GM23338 (cell line): Measurements from ENCODE around the gene LY6G6D. TPM values are rescaled to one million over a fixed set of nuclear protein-coding genes. Genes with fewer than 3 reads are reported as not detected.
A peak's percentile ranks its signal among the peaks of the same experiment; 100 is the strongest.

Experiments
- ATAC-seq: fragments of 200-7000 bp; cut with Tn5 transposase; 3 replicates; pipeline ENCODE4 v1.9.1; 2020
- DNase-seq: peaks from one replicate; pipeline ENCODE4 v3.0.0-alpha.2; 2015; ENCODE audit warnings: low spot score
- H2AFZ ChIP-seq: fragments of 200-600 bp; sonication (generic); 2 replicates; pipeline ENCODE4 v1.8.0; 2016; ENCODE audit warnings: antibody characterized with exemption, mild to moderate bottlenecking, moderate library complexity
- H3F3A ChIP-seq: fragments of 200-600 bp; sonication (generic); replicated peaks from 2 replicates; pipeline ENCODE4 v1.8.0; 2017; ENCODE audit warnings: antibody characterized with exemption, mixed run types, low read depth
- H3K27ac ChIP-seq: fragments of 200-600 bp; sonication (generic); 2 replicates; pipeline ENCODE4 v1.6.1; 2016; ENCODE audit warnings: low read depth
- H3K27me3 ChIP-seq: fragments of 200-600 bp; sonication (generic); 2 replicates; pipeline ENCODE4 v1.8.0; 2016; ENCODE audit warnings: mild to moderate bottlenecking, mixed run types, moderate library complexity; ENCODE audit not compliant: insufficient read depth
- H3K36me3 ChIP-seq: fragments of 200-600 bp; sonication (generic); 2 replicates; pipeline ENCODE4 v1.8.0; 2016; ENCODE audit warnings: mild to moderate bottlenecking; ENCODE audit not compliant: insufficient read depth
- H3K4me1 ChIP-seq: fragments of 200-600 bp; sonication (generic); 2 replicates; pipeline ENCODE4 v1.8.0; 2016; ENCODE audit warnings: mild to moderate bottlenecking, moderate library complexity; ENCODE audit not compliant: insufficient read depth
- H3K4me2 ChIP-seq: fragments of 200-600 bp; sonication (generic); 2 replicates; pipeline ENCODE4 v1.7.1; 2017; ENCODE audit warnings: mixed run types
- H3K4me3 ChIP-seq: fragments of 200-600 bp; sonication (generic); 2 replicates; pipeline ENCODE4 v1.6.1; 2016; ENCODE audit warnings: mixed run types
- H3K79me2 ChIP-seq: fragments of 200-600 bp; sonication (generic); replicated peaks from 2 replicates; pipeline ENCODE4 v1.8.0; 2017; ENCODE audit warnings: mild to moderate bottlenecking; ENCODE audit not compliant: insufficient read depth
- H3K9me2 ChIP-seq: fragments of 200-600 bp; sonication (generic); 2 replicates; pipeline ENCODE4 v1.8.0; 2017; ENCODE audit not compliant: insufficient read depth
- H4K20me1 ChIP-seq: fragments of 200-600 bp; sonication (generic); replicated peaks from 2 replicates; pipeline ENCODE4 v1.8.0; 2017; ENCODE audit warnings: mild to moderate bottlenecking; ENCODE audit not compliant: insufficient read depth
- H3K27ac Mint-ChIP-seq: 2 replicates; pipeline ENCODE4 v1.8.0; 2020; ENCODE audit warnings: inconsistent platforms, mild to moderate bottlenecking, moderate library complexity, mixed read lengths
- H3K27me3 Mint-ChIP-seq: 3 replicates; pipeline ENCODE4 v1.8.0; 2022; ENCODE audit warnings: low read depth, mild to moderate bottlenecking, moderate library complexity, mixed read lengths, inconsistent platforms; ENCODE audit not compliant: insufficient read depth, poor library complexity
- H3K36me3 Mint-ChIP-seq: 3 replicates; pipeline ENCODE4 v1.8.0; 2021; ENCODE audit warnings: low read depth, mild to moderate bottlenecking, inconsistent platforms, moderate library complexity, mixed read lengths
- H3K4me1 Mint-ChIP-seq: 3 replicates; pipeline ENCODE4 v1.8.0; 2020; ENCODE audit warnings: mild to moderate bottlenecking, inconsistent platforms, mixed read lengths
- H3K4me3 Mint-ChIP-seq: 3 replicates; pipeline ENCODE4 v1.8.0; 2021; ENCODE audit warnings: moderate library complexity, mild to moderate bottlenecking, inconsistent platforms, mixed read lengths
- H3K9me3 Mint-ChIP-seq: 3 replicates; pipeline ENCODE4 v1.8.0; 2020; ENCODE audit warnings: moderate library complexity, mild to moderate bottlenecking, inconsistent platforms, mixed read lengths
- CREB1 ChIP-seq: fragments of 250-450 bp; sonication (Bioruptor Pico); IDR thresholded peaks from 2 replicates; pipeline ENCODE4 v1.5.0; 2020; ENCODE audit warnings: low read depth, mild to moderate bottlenecking, moderate library complexity
- EZH2 ChIP-seq: fragments of 200-600 bp; sonication (generic); IDR thresholded peaks from one replicate; pipeline ENCODE4 v1.8.0; 2017; ENCODE audit warnings: antibody characterized with exemption, mild to moderate bottlenecking, low read depth; ENCODE audit not compliant: unreplicated experiment
- EZH2phosphoT487 ChIP-seq: fragments of 200-600 bp; sonication (generic); IDR thresholded peaks from one replicate; pipeline ENCODE4 v1.8.1; 2018; ENCODE audit warnings: antibody characterized with exemption; ENCODE audit not compliant: unreplicated experiment
- JUNB ChIP-seq: IDR thresholded peaks from one replicate; pipeline ENCODE4 v1.6.1; 2016; ENCODE audit warnings: antibody characterized with exemption; ENCODE audit not compliant: unreplicated experiment
- NANOG ChIP-seq: IDR thresholded peaks from 2 replicates; pipeline ENCODE4 v1.6.1; 2016; ENCODE audit warnings: antibody characterized with exemption, borderline replicate concordance
- POLR2AphosphoS5 ChIP-seq: IDR thresholded peaks from 2 replicates; pipeline ENCODE4 v1.6.1; 2016; ENCODE audit warnings: antibody characterized with exemption, low read depth
- STAT1 ChIP-seq: IDR thresholded peaks from one replicate; pipeline ENCODE4 v1.6.1; 2016; ENCODE audit warnings: antibody characterized with exemption; ENCODE audit not compliant: unreplicated experiment
- ZNF114 ChIP-seq: fragments of 250-450 bp; sonication (Bioruptor Pico); IDR thresholded peaks from 2 replicates; pipeline ENCODE4 v1.5.0; 2020; ENCODE audit warnings: mild to moderate bottlenecking, moderate library complexity
- ZNF331 ChIP-seq: fragments of 250-450 bp; sonication (Bioruptor Pico); IDR thresholded peaks from 2 replicates; pipeline ENCODE4 v1.5.0; 2020; ENCODE audit warnings: low read depth, mild to moderate bottlenecking, moderate library complexity
- polyA plus RNA-seq: library from polyadenylated mRNA; unstranded; fragments of >200 nt; fragmentation: Nextera tagmentation; extraction: Ambion mirVana; gene quantifications from 2 replicates; pipeline ENCODE4 v1.2.1, GENCODE V29; 2016
- total RNA-seq: library from RNA; depleted of rRNA; stranded (reverse); fragments of >200 nt; shearing (Covaris generic); gene quantifications from 2 replicates; pipeline ENCODE4 v1.2.3, GENCODE V29; 2014
- TF ChIP-seq, protein P1 (sequence below), 2 experiments: fragments of 200-600 bp in 1 of 2; sonication (generic) in 1 of 2; conservative IDR thresholded peaks; 2 replicates each; pipeline versions ENCODE4 v1.5.1 to v1.6.1; 2016 to 2017; ENCODE audit warnings: antibody characterized with exemption in 2 of 2, low read depth in 2 of 2, mild to moderate bottlenecking in 2 of 2, moderate library complexity in 1 of 2
- TF ChIP-seq, protein P2 (sequence below): fragments of 250-450 bp; sonication (Bioruptor Pico); IDR thresholded peaks from 2 replicates; pipeline ENCODE4 v1.5.0; 2020; ENCODE audit warnings: mild to moderate bottlenecking, moderate library complexity
- TF ChIP-seq, protein P3 (sequence below): IDR thresholded peaks from one replicate; pipeline ENCODE4 v1.6.1; 2018; ENCODE audit warnings: antibody characterized with exemption; ENCODE audit not compliant: unreplicated experiment
- TF ChIP-seq, protein P4 (sequence below): IDR thresholded peaks from 2 replicates; pipeline ENCODE4 v1.6.1; 2016; ENCODE audit warnings: antibody characterized with exemption

LY6G6D gene
- total and polyA plus RNA-seq, 2 experiments from 2014 or later = not detected

DNA sequence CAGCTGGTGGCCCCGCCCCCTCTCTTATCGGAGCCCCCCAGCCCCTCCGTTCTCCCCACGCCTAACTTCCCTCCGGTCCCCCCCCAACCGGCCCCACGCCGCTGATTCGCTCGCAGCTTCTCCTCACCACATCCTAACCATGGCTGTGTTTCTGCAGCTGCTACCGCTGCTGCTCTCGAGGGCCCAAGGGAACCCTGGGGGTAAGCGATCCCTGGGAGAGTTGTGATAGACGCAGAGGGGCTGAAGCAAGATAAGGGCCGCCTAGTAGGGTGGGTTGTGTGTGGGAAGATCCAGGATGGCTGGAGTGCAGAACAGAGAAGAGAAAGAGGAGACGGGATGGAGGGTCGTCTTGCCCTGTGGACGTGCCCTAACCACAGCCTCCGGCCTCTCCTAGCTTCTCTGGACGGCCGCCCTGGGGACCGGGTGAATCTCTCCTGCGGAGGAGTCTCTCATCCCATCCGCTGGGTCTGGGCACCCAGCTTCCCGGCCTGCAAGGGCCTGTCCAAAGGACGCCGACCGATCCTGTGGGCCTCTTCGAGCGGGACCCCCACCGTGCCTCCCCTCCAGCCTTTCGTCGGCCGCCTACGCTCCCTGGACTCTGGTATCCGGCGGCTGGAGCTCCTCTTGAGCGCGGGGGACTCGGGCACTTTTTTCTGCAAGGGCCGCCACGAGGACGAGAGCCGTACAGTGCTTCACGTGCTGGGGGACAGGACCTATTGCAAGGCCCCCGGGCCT lies 8.3 kb downstream of the LY6G6D start, which contains the start of gene MPIG6B:
Gene MPIG6B (plus strand): TSS at position 129 of the 735 bp plus-strand sequence. CDS start 11 bp downstream, at position 140.
- Histone ChIP-seq H3K9me2 (no peaks in the 10 kb centered on the region), H3F3A (no peaks in the 10 kb centered on the region), H3K4me2 (no peak within 1 kb of the TSS), H3K4me3 (no peak within 1 kb of the TSS), H3K36me3 (no peaks in the 10 kb centered on the region), H3K79me2 (no peaks in the 10 kb centered on the region), H2AFZ (no peak within 1 kb of the TSS), H3K27me3 (peaks cover 2% of the 10 kb centered on the region; the same call in 1 of the 2 replicates), H3K27ac (no peak within 1 kb of the TSS), H4K20me1 (no peaks in the 10 kb centered on the region), H3K4me1 (peaks cover 5% of the 10 kb centered on the region)
- DNase-seq (peak; percentile 29), ATAC-seq (no peak; the same call in 1 of the 3 replicates)
- H3K27ac Mint-ChIP-seq = no peak within 1 kb of the TSS
- H3K9me3 Mint-ChIP-seq = no peaks in the 10 kb centered on the region; the same call in 2 of the 3 replicates
- peaks cover 8% of the 10 kb centered on the region for H3K4me1 Mint-ChIP-seq
- TF ChIP-seq, protein P1, sequence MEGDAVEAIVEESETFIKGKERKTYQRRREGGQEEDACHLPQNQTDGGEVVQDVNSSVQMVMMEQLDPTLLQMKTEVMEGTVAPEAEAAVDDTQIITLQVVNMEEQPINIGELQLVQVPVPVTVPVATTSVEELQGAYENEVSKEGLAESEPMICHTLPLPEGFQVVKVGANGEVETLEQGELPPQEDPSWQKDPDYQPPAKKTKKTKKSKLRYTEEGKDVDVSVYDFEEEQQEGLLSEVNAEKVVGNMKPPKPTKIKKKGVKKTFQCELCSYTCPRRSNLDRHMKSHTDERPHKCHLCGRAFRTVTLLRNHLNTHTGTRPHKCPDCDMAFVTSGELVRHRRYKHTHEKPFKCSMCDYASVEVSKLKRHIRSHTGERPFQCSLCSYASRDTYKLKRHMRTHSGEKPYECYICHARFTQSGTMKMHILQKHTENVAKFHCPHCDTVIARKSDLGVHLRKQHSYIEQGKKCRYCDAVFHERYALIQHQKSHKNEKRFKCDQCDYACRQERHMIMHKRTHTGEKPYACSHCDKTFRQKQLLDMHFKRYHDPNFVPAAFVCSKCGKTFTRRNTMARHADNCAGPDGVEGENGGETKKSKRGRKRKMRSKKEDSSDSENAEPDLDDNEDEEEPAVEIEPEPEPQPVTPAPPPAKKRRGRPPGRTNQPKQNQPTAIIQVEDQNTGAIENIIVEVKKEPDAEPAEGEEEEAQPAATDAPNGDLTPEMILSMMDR (conservative IDR thresholded peaks at IDR 0.05; ENCODE audit: low read depth in 2 of 2) = no peak
- TF ChIP-seq EZH2 = no peak
- TF ChIP-seq STAT1 = no peak
- TF ChIP-seq POLR2AphosphoS5 = no peak
- TF ChIP-seq CREB1 (CRISPR knock-in tag) = no peak
- no peak for TF ChIP-seq ZNF331 (CRISPR knock-in tag)
- TF ChIP-seq, protein P2, sequence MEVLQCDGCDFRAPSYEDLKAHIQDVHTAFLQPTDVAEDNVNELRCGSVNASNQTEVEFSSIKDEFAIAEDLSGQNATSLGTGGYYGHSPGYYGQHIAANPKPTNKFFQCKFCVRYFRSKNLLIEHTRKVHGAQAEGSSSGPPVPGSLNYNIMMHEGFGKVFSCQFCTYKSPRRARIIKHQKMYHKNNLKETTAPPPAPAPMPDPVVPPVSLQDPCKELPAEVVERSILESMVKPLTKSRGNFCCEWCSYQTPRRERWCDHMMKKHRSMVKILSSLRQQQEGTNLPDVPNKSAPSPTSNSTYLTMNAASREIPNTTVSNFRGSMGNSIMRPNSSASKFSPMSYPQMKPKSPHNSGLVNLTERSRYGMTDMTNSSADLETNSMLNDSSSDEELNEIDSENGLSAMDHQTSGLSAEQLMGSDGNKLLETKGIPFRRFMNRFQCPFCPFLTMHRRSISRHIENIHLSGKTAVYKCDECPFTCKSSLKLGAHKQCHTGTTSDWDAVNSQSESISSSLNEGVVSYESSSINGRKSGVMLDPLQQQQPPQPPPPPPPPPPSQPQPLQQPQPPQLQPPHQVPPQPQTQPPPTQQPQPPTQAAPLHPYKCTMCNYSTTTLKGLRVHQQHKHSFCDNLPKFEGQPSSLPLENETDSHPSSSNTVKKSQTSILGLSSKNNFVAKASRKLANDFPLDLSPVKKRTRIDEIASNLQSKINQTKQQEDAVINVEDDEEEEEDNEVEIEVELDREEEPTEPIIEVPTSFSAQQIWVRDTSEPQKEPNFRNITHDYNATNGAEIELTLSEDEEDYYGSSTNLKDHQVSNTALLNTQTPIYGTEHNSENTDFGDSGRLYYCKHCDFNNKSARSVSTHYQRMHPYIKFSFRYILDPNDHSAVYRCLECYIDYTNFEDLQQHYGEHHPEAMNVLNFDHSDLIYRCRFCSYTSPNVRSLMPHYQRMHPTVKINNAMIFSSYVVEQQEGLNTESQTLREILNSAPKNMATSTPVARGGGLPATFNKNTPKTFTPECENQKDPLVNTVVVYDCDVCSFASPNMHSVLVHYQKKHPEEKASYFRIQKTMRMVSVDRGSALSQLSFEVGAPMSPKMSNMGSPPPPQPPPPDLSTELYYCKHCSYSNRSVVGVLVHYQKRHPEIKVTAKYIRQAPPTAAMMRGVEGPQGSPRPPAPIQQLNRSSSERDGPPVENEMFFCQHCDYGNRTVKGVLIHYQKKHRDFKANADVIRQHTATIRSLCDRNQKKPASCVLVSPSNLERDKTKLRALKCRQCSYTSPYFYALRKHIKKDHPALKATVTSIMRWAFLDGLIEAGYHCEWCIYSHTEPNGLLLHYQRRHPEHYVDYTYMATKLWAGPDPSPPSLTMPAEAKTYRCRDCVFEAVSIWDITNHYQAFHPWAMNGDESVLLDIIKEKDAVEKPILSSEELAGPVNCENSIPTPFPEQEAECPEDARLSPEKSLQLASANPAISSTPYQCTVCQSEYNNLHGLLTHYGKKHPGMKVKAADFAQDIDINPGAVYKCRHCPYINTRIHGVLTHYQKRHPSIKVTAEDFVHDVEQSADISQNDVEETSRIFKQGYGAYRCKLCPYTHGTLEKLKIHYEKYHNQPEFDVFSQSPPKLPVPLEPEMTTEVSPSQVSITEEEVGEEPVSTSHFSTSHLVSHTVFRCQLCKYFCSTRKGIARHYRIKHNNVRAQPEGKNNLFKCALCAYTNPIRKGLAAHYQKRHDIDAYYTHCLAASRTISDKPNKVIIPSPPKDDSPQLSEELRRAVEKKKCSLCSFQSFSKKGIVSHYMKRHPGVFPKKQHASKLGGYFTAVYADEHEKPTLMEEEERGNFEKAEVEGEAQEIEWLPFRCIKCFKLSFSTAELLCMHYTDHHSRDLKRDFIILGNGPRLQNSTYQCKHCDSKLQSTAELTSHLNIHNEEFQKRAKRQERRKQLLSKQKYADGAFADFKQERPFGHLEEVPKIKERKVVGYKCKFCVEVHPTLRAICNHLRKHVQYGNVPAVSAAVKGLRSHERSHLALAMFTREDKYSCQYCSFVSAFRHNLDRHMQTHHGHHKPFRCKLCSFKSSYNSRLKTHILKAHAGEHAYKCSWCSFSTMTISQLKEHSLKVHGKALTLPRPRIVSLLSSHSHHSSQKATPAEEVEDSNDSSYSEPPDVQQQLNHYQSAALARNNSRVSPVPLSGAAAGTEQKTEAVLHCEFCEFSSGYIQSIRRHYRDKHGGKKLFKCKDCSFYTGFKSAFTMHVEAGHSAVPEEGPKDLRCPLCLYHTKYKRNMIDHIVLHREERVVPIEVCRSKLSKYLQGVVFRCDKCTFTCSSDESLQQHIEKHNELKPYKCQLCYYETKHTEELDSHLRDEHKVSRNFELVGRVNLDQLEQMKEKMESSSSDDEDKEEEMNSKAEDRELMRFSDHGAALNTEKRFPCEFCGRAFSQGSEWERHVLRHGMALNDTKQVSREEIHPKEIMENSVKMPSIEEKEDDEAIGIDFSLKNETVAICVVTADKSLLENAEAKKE (CRISPR knock-in tag) = no peak
- no peak for TF ChIP-seq EZH2phosphoT487
- no peak for TF ChIP-seq JUNB
- TF ChIP-seq, protein P3, sequence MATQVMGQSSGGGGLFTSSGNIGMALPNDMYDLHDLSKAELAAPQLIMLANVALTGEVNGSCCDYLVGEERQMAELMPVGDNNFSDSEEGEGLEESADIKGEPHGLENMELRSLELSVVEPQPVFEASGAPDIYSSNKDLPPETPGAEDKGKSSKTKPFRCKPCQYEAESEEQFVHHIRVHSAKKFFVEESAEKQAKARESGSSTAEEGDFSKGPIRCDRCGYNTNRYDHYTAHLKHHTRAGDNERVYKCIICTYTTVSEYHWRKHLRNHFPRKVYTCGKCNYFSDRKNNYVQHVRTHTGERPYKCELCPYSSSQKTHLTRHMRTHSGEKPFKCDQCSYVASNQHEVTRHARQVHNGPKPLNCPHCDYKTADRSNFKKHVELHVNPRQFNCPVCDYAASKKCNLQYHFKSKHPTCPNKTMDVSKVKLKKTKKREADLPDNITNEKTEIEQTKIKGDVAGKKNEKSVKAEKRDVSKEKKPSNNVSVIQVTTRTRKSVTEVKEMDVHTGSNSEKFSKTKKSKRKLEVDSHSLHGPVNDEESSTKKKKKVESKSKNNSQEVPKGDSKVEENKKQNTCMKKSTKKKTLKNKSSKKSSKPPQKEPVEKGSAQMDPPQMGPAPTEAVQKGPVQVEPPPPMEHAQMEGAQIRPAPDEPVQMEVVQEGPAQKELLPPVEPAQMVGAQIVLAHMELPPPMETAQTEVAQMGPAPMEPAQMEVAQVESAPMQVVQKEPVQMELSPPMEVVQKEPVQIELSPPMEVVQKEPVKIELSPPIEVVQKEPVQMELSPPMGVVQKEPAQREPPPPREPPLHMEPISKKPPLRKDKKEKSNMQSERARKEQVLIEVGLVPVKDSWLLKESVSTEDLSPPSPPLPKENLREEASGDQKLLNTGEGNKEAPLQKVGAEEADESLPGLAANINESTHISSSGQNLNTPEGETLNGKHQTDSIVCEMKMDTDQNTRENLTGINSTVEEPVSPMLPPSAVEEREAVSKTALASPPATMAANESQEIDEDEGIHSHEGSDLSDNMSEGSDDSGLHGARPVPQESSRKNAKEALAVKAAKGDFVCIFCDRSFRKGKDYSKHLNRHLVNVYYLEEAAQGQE = no peak
- no peak for TF ChIP-seq ZNF114 (CRISPR knock-in tag)
- no peak for TF ChIP-seq NANOG
- TF ChIP-seq, protein P4, sequence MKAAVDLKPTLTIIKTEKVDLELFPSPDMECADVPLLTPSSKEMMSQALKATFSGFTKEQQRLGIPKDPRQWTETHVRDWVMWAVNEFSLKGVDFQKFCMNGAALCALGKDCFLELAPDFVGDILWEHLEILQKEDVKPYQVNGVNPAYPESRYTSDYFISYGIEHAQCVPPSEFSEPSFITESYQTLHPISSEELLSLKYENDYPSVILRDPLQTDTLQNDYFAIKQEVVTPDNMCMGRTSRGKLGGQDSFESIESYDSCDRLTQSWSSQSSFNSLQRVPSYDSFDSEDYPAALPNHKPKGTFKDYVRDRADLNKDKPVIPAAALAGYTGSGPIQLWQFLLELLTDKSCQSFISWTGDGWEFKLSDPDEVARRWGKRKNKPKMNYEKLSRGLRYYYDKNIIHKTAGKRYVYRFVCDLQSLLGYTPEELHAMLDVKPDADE = no peak
- H3K4me3 Mint-ChIP-seq = no peak within 1 kb of the TSS
- peaks cover 22% of the 10 kb centered on the region for H3K36me3 Mint-ChIP-seq
- H3K27me3 Mint-ChIP-seq = peaks cover 20% of the 10 kb centered on the region
